H9 (cell line): Measurements from ENCODE around the gene SIL1. TPM values are rescaled to one million over a fixed set of nuclear protein-coding genes. Genes with fewer than 3 reads are reported as not detected.

Experiments
- DNase-seq: peaks from one replicate; pipeline ENCODE4 v3.0.0-alpha.2; 2017
- H2AFZ ChIP-seq: one replicate; pipeline ENCODE4 v1.6.1; 2013; ENCODE audit warnings: mild to moderate bottlenecking, low read length, control low read depth, moderate library complexity
- H2AK5ac ChIP-seq: 2 replicates; pipeline ENCODE4 v1.6.1; 2013; ENCODE audit warnings: low read length, control low read depth, mixed read lengths; ENCODE audit not compliant: insufficient read length
- H2BK120ac ChIP-seq: one replicate; pipeline ENCODE4 v1.6.1; 2013; ENCODE audit warnings: low read depth, mild to moderate bottlenecking, low read length, control low read depth, inconsistent platforms; ENCODE audit not compliant: poor library complexity, severe bottlenecking
- H2BK12ac ChIP-seq: 2 replicates; pipeline ENCODE4 v1.6.1; 2013; ENCODE audit warnings: low read length, control low read depth, mixed read lengths, low read depth; ENCODE audit not compliant: insufficient read length
- H2BK15ac ChIP-seq: 2 replicates; pipeline ENCODE4 v1.6.1; 2013; ENCODE audit warnings: low read depth, low read length, control low read depth
- H2BK20ac ChIP-seq: one replicate; pipeline ENCODE4 v1.6.1; 2013; ENCODE audit warnings: low read depth, mild to moderate bottlenecking, low read length, control low read depth, inconsistent platforms; ENCODE audit not compliant: poor library complexity, severe bottlenecking
- H2BK5ac ChIP-seq: 2 replicates; pipeline ENCODE4 v1.6.1; 2013; ENCODE audit warnings: low read length, control low read depth, mixed read lengths; ENCODE audit not compliant: insufficient read length
- H3K14ac ChIP-seq: 2 replicates; pipeline ENCODE4 v1.6.1; 2013; ENCODE audit warnings: low read length, control low read depth; ENCODE audit not compliant: insufficient read depth
- H3K18ac ChIP-seq: 2 replicates; pipeline ENCODE4 v1.6.1; 2013; ENCODE audit warnings: low read depth, mild to moderate bottlenecking, mixed read lengths, low read length, control low read depth; ENCODE audit not compliant: insufficient read length
- H3K23ac ChIP-seq: 2 replicates; pipeline ENCODE4 v1.6.1; 2013; ENCODE audit warnings: low read length, control low read depth, mixed read lengths, low read depth; ENCODE audit not compliant: insufficient read length
- H3K23me2 ChIP-seq: 2 replicates; pipeline ENCODE4 v1.6.1; 2013; ENCODE audit warnings: low read depth, mild to moderate bottlenecking, mixed read lengths, low read length, control low read depth; ENCODE audit not compliant: insufficient read length, poor library complexity, severe bottlenecking
- H3K27ac ChIP-seq: 2 replicates; pipeline ENCODE4 v1.5.1; 2013; ENCODE audit warnings: low read length, control low read depth, mixed read lengths, low read depth; ENCODE audit not compliant: insufficient read length
- H3K27me3 ChIP-seq: 2 replicates; pipeline ENCODE4 v1.6.1; 2013; ENCODE audit warnings: low read length, control low read depth, inconsistent platforms; ENCODE audit not compliant: insufficient read depth
- H3K4ac ChIP-seq: 2 replicates; pipeline ENCODE4 v1.6.1; 2013; ENCODE audit warnings: low read depth, mild to moderate bottlenecking, control low read depth, inconsistent platforms, low read length, moderate library complexity
- H3K4me1 ChIP-seq: 2 replicates; pipeline ENCODE4 v1.6.1; 2013; ENCODE audit warnings: low read length, control low read depth, inconsistent platforms; ENCODE audit not compliant: insufficient read depth
- H3K4me2 ChIP-seq: 2 replicates; pipeline ENCODE4 v1.6.1; 2013; ENCODE audit warnings: low read length, control low read depth, mixed read lengths; ENCODE audit not compliant: insufficient read length, insufficient read depth
- H3K56ac ChIP-seq: 2 replicates; pipeline ENCODE4 v1.6.1; 2013; ENCODE audit warnings: low read depth, mild to moderate bottlenecking, mixed read lengths, low read length, control low read depth; ENCODE audit not compliant: insufficient read length
- H3K79me1 ChIP-seq: 2 replicates; pipeline ENCODE4 v1.6.1; 2013; ENCODE audit warnings: low read depth, mild to moderate bottlenecking, moderate library complexity, low read length, control low read depth, inconsistent platforms; ENCODE audit not compliant: insufficient read depth, poor library complexity, severe bottlenecking
- H3K79me2 ChIP-seq: 2 replicates; pipeline ENCODE4 v1.6.1; 2013; ENCODE audit warnings: low read length, control low read depth, inconsistent platforms; ENCODE audit not compliant: insufficient read depth
- H3K9ac ChIP-seq: 2 replicates; pipeline ENCODE4 v1.6.1; 2013; ENCODE audit warnings: low read length, control low read depth, mixed read lengths; ENCODE audit not compliant: insufficient read length; ENCODE audit errors: extremely low read depth
- H3K9me3 ChIP-seq: one replicate; pipeline ENCODE4 v1.6.1; 2013; ENCODE audit warnings: low read depth, low read length, inconsistent platforms; ENCODE audit not compliant: control insufficient read depth
- H3T11ph ChIP-seq: one replicate; pipeline ENCODE4 v1.6.1; 2013; ENCODE audit warnings: mild to moderate bottlenecking, low read length, control low read depth, inconsistent platforms
- H4K20me1 ChIP-seq: one replicate; pipeline ENCODE4 v1.6.1; 2013; ENCODE audit not compliant: control insufficient read depth, insufficient read length, insufficient read depth
- H4K5ac ChIP-seq: 2 replicates; pipeline ENCODE4 v1.6.1; 2013; ENCODE audit warnings: low read depth, mild to moderate bottlenecking, mixed read lengths, low read length, control low read depth; ENCODE audit not compliant: insufficient read length
- H4K8ac ChIP-seq: replicated peaks from 2 replicates; pipeline ENCODE4 v1.6.1; 2013; ENCODE audit warnings: low read length, control low read depth, mixed read lengths, low read depth; ENCODE audit not compliant: insufficient read length
- H4K91ac ChIP-seq: 2 replicates; pipeline ENCODE4 v1.6.1; 2013; ENCODE audit warnings: low read depth, mild to moderate bottlenecking, moderate library complexity, mixed read lengths, low read length, control low read depth; ENCODE audit not compliant: insufficient read length
- H3K27ac Mint-ChIP-seq, 3 experiments: 2 replicates in 2 of 3; 3 replicates in 1 of 3; pipeline ENCODE4 v1.8.0; 2020 to 2021; ENCODE audit warnings: mixed read lengths in 3 of 3, mild to moderate bottlenecking in 1 of 3, moderate library complexity in 1 of 3
- H3K27me3 Mint-ChIP-seq: 2 replicates; pipeline ENCODE4 v1.8.0; 2021; ENCODE audit warnings: low read depth, mild to moderate bottlenecking, moderate library complexity, mixed read lengths
- H3K36me3 Mint-ChIP-seq, 3 experiments: 2 replicates in 2 of 3; 3 replicates in 1 of 3; pipeline ENCODE4 v1.8.0; 2020 to 2021; ENCODE audit warnings: low read depth in 3 of 3, mixed read lengths in 3 of 3; ENCODE audit not compliant: insufficient read depth in 1 of 3
- H3K4me1 Mint-ChIP-seq, 2 experiments: 2 replicates each; pipeline ENCODE4 v1.8.0; 2020; ENCODE audit warnings: mixed read lengths in 2 of 2
- H3K4me3 Mint-ChIP-seq, 2 experiments: 2 replicates in 1 of 2; 3 replicates in 1 of 2; pipeline ENCODE4 v1.8.0; 2020 to 2021; ENCODE audit warnings: mild to moderate bottlenecking in 2 of 2, mixed read lengths in 2 of 2, moderate library complexity in 1 of 2
- H3K9me3 Mint-ChIP-seq, 2 experiments: 2 replicates in 1 of 2; 3 replicates in 1 of 2; pipeline ENCODE4 v1.8.0; 2020; ENCODE audit warnings: mild to moderate bottlenecking in 2 of 2, mixed read lengths in 2 of 2, moderate library complexity in 1 of 2
- WGBS: extraction: QIAGEN DNeasy Blood & Tissue Kit; methylation state at CpG from one replicate; pipeline ENCODE4 v1.1.7; 2013; ENCODE audit warnings: missing lambda C conversion rate, low lambda C conversion rate, mixed read lengths; ENCODE audit not compliant: insufficient read length; ENCODE audit errors: extremely low coverage; 5-methylcytosine and 5-hydroxymethylcytosine counted together
- total RNA-seq: library from RNA; stranded (reverse); gene quantifications from 2 replicates; pipeline ENCODE4 v1.2.1, GENCODE V29; 2021
- TF ChIP-seq, protein P1 (sequence below): fragments of 200-600 bp; sonication (generic); conservative IDR thresholded peaks from 3 replicates; pipeline ENCODE4 v1.8.0; 2021; ENCODE audit warnings: antibody characterized with exemption, mild to moderate bottlenecking

SIL1 gene
- total RNA-seq, 1 experiment from 2014 or later: 10.6 TPM

DNA sequence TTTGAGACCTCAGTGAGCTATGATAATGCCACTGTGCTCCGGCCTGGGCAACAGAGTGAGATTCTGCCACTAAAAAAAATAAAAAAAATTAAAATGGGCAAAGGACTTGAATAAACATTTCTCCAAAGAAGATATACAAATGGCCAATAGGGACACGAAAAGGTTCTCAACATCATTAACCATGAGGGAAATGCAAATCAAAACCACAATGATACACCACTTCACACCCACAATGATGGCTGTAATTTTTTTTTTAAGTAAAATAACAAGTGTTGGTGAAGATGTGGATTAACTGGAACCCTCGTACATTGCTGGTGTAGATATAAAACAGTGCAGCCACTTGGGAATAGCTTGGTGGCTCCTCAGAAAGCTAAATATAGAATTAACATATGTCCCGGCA, 68.0 kb downstream of the SIL1 start:
- Histone ChIP-seq H3K4ac (no peak overlapping the region), H3K14ac (no peak overlapping the region), H3K9ac (no peak overlapping the region), H4K20me1 (no peaks in the 10 kb centered on the region), H4K5ac (no peak overlapping the region), H3K27ac (no peak overlapping the region), H3K18ac (no peak overlapping the region), H2BK15ac (no peak overlapping the region), H3K23ac (no peak overlapping the region), H2BK5ac (no peak overlapping the region), H3K79me2 (no peaks in the 10 kb centered on the region), H2BK12ac (no peak overlapping the region), H3K23me2 (no peaks in the 10 kb centered on the region), H4K91ac (no peak overlapping the region), H3K27me3 (no peaks in the 10 kb centered on the region), H2BK120ac (no peak overlapping the region), H2AFZ (no peak overlapping the region), H3K9me3 (no peaks in the 10 kb centered on the region), H2BK20ac (no peak overlapping the region), H4K8ac (no peak overlapping the region), H3K56ac (no peak overlapping the region), H3K4me1 (no peaks in the 10 kb centered on the region; the same call in 1 of the 2 replicates), H3T11ph (no peak overlapping the region), H2AK5ac (no peak overlapping the region), H3K79me1 (no peaks in the 10 kb centered on the region), H3K4me2 (no peak overlapping the region)
- Mint-ChIP-seq H3K27ac (no peak overlapping the region), H3K36me3 (no peaks in the 10 kb centered on the region), H3K4me1 (peaks cover 29 to 40% of the 10 kb centered on the region in 2 experiments), H3K9me3 (no peaks in the 10 kb centered on the region), H3K27me3 (no peaks in the 10 kb centered on the region; the same call in 1 of the 2 replicates), H3K4me3 (no peak overlapping the region)
- TF ChIP-seq, protein P1, sequence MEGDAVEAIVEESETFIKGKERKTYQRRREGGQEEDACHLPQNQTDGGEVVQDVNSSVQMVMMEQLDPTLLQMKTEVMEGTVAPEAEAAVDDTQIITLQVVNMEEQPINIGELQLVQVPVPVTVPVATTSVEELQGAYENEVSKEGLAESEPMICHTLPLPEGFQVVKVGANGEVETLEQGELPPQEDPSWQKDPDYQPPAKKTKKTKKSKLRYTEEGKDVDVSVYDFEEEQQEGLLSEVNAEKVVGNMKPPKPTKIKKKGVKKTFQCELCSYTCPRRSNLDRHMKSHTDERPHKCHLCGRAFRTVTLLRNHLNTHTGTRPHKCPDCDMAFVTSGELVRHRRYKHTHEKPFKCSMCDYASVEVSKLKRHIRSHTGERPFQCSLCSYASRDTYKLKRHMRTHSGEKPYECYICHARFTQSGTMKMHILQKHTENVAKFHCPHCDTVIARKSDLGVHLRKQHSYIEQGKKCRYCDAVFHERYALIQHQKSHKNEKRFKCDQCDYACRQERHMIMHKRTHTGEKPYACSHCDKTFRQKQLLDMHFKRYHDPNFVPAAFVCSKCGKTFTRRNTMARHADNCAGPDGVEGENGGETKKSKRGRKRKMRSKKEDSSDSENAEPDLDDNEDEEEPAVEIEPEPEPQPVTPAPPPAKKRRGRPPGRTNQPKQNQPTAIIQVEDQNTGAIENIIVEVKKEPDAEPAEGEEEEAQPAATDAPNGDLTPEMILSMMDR: no peak
- WGBS: no CpG with 5 or more reads among the region's 4 CpGs
- DNase-seq: no peak
